GM13977 (cell line): ENCODE results near the gene ITSN1.

ENCODE experiments used
- DNase-seq: peaks from one replicate; pipeline ENCODE4 v3.0.0; 2012; ENCODE audit warnings: low spot score
- in situ Hi-C: fragments of 300-500 bp; cut with MboI; formaldehyde crosslinking; loops from one replicate; pipeline ENCODE4 v1.12.0; 2022; ENCODE audit warnings: low sequenced_read_pairs, low pct_unique_long_range_greater_than_20kb, mixed read lengths, inconsistent platforms; ENCODE audit not compliant: unreplicated experiment
- TF ChIP-seq, protein P1 (sequence below): IDR thresholded peaks from 2 replicates; pipeline ENCODE4 v1.5.1; 2012; ENCODE audit warnings: mild to moderate bottlenecking, control low read depth; ENCODE audit not compliant: insufficient read depth; ENCODE audit errors: extremely low read depth, missing control alignments

The ITSN1 gene

DNA sequence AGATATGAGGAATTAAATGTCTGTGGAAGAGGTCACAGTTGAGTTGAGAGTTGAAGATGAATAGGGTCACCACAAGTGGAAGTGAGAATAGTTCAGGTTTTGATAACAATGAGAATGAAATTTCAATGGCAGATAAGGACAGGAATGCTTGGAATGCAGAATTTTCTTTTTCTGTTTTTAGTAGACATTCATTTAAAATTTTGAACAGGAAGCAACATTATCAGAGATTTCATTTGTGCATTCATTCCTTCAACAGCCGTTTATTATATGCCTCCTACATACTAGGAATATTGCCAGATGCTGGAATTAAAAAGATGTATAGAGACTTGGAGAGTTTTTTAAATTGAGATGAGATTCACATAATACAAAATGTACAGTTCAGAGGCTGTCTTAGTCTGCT, 126.8 kb downstream of the ITSN1 start:
- TF ChIP-seq, protein P1, sequence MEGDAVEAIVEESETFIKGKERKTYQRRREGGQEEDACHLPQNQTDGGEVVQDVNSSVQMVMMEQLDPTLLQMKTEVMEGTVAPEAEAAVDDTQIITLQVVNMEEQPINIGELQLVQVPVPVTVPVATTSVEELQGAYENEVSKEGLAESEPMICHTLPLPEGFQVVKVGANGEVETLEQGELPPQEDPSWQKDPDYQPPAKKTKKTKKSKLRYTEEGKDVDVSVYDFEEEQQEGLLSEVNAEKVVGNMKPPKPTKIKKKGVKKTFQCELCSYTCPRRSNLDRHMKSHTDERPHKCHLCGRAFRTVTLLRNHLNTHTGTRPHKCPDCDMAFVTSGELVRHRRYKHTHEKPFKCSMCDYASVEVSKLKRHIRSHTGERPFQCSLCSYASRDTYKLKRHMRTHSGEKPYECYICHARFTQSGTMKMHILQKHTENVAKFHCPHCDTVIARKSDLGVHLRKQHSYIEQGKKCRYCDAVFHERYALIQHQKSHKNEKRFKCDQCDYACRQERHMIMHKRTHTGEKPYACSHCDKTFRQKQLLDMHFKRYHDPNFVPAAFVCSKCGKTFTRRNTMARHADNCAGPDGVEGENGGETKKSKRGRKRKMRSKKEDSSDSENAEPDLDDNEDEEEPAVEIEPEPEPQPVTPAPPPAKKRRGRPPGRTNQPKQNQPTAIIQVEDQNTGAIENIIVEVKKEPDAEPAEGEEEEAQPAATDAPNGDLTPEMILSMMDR = no peak
- in situ Hi-C loops = no loop called here
- DNase-seq = no peak

DNA sequence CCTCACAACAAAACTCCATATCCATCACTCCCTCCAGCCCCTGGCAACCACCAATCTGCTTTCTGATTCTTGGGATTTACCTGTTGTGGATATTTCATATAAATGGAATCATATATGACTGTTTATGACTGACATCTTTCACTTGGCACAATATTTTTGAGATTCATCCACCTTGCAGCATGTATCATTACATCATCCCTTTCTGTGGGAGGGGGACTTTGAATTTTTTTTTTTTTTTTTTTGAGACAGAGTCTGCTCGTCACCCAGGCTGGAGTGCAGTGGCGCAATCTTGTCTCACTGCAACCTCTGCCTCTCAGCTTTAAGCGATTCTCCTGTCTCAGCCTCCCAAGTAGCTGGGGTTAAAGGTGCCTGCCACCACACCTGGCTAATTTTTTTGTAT, 128.2 kb downstream of the ITSN1 start:
- DNase-seq = no peak
- in situ Hi-C loops = no loop called here
- TF ChIP-seq, protein P1 = no peak

DNA sequence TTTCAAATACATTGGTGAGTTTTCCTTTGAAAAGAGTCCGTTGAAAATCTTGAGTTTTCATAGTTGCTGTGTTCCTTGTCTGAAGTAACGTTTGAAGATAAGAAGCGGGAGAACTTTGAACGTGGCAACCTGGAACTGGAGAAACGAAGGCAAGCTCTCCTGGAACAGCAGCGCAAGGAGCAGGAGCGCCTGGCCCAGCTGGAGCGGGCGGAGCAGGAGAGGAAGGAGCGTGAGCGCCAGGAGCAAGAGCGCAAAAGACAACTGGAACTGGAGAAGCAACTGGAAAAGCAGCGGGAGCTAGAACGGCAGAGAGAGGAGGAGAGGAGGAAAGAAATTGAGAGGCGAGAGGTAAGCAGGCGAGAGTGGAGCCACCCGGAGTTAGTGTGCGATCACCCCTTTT, 129.7 kb downstream of the ITSN1 start:
- no peak for DNase-seq
- TF ChIP-seq, protein P1 = no peak
- in situ Hi-C loops = no loop called here

DNA sequence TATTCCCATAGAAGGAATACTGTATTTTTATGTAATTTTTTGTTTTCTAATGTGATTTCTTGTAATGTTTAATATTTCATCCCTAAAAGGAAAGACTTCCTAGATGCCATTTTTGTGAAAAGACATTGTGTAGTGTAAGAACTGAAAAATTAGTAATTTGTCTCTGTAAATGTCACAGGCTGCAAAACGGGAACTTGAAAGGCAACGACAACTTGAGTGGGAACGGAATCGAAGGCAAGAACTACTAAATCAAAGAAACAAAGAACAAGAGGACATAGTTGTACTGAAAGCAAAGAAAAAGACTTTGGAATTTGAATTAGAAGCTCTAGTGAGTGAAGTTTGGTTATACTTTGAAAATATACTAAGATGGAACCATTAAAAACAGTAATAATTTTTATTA, 132.2 kb downstream of the ITSN1 start:
- in situ Hi-C loops = no loop called here
- TF ChIP-seq, protein P1 = no peak
- DNase-seq = no peak

DNA sequence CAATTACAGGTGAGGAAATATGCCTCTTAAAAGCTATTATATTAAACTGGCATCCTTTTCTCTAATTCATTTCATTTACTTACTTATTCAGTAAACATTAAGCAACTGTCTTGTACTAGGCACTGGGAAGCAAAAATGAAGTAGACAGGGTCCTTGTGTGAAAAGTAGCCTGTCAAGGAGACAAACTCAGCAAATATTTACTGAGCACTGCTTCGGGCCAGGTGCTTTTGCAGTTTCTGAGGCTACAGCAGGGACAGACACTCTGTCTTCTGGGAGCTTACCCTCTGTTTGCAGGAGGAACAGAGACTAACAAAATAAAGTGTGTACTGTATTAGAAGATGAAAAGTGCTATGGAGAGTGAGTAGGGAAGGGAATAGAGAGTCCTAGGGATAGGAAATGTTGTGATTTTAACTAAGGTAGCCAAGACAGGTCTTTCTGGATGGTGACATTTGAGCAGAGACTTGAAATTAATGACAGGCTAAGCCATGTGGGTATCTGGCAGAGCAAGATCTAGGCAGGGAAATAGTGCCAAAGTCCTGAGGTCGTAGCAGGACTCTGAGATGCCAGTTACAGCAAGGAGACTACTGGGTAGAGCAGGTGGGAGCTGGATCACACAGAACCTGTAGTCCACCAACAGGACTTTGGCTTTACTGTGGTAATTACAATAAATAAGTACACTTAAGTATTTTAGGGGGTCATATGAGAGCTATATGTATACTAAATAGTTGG, 133.0 kb downstream of the ITSN1 start:
- in situ Hi-C loops = no loop called here
- no peak for DNase-seq
- TF ChIP-seq, protein P1 = no peak

DNA sequence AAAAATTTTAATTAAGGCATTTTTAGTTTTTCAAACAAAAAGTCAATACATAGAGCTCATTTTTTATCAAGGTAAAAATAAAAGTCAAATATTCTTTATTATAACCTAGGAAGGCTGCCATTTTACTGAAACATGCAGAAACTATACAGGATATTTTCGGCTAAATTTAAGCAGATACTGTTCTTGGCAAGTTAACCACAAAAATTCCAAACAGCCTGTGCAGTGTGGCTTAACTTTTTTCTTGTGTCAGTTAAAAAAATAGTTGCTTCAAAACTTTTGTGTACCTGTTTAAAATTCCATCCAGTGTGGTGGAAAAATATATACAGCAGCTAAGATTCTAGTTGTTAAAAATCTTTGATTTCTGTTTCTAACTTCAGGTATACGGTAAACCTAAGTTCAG, 138.3 kb downstream of the ITSN1 start:
- no peak for DNase-seq
- TF ChIP-seq, protein P1 = no peak
- in situ Hi-C loops = no loop called here

DNA sequence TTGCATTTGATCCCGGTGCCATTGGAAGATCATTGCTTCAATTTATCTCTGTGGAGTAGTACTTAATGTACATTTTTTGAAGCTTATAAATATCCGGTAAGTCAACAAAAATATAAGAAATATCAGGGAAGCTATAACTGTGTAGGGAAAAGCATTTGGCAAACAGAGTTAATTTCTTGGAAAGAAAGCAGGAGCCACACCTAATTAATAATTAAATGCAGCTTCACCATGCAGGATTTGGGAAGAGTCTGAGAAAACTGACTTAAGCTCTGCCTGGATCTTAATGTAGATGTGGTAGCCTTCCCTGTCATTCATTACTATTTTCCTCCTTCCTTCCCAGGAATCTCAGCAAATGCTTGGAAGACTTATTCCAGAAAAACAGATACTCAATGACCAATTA, 138.8 kb downstream of the ITSN1 start:
- TF ChIP-seq, protein P1 = no peak
- in situ Hi-C loops = no loop called here
- DNase-seq = no peak
